Measurements from ENCODE around the gene HIF3A. TPM values are rescaled to one million over a fixed set of nuclear protein-coding genes. Genes with fewer than 3 reads are reported as not detected.

Gene HIF3A
- total and polyA plus RNA-seq, 2 of the 8 experiments (the other 6 are each of a cell fraction or from before 2014, with no cell fraction given), result 38.6 to 38.8 TPM

DNA sequence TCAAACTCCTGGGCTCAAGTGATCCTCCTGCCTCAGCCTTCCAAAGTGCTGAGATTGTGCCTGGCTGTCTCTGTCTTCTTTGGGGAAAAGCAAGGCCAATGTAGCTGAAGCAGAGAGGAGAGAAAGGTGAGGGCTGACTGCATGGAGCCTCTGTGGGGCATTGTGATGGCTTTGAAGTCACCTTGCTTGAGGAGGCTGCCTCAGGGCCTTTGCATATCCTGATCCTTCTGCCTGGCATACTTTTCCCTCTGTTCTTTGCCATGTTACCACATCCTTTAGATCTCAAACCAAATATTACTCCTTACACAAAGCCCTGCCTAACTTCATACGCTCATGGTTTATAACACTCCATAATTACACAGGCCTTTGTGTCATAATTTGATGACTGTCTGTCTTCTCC is 40.6 kb downstream of the HIF3A start:
- 86% methylated on average over 1 of the region's 1 CpG; no CpG with 5 or more reads in 1 of the 2 experiments for WGBS, 2 experiments (ENCODE audit: extremely low coverage in 1 of 2, insufficient coverage in 1 of 2, insufficient read length in 1 of 2, insufficient replicate concordance in 2 of 2, low coverage in 1 of 2, low lambda C conversion rate in 2 of 2, missing lambda C conversion rate in 1 of 2)
- POLR2A ChIA-PET (ENCODE audit: partially characterized antibody), result interaction anchor here (0.8 to 1.7 kb wide), 4 partner anchors 9 to 56 kb away, joined by 3 to 5 read pairs (median 3); no protein-coding TSS in a partner anchor

More for the DNA sequence above, 40.6 kb downstream of the HIF3A start:
- no peaks in the 10 kb centered on the region for H3K9me3 ChIP-seq (ENCODE audit: insufficient read depth in 2 of 2, low read depth in 1 of 2, low read length in 1 of 2)
- H2AK5ac ChIP-seq (ENCODE audit: low read depth, low read length), result no peak overlapping the region
- no peak overlapping the region for H3K18ac ChIP-seq (ENCODE audit: extremely low read depth, low read length)
- H4K20me1 ChIP-seq (replicated peaks in 1 of 2; ENCODE audit: control insufficient read depth in 1 of 2, insufficient read depth in 2 of 2, low read length in 2 of 2), result no peaks in the 10 kb centered on the region
- no peak overlapping the region for H4K8ac ChIP-seq (ENCODE audit: extremely low read depth, insufficient read depth, low read length)
- FAIRE-seq, result no peak
- H3K79me2 ChIP-seq (ENCODE audit: control insufficient read depth in 1 of 2, insufficient read depth in 2 of 2, low read length in 2 of 2), result no peaks in the 10 kb centered on the region
- H3K36me3 ChIP-seq (ENCODE audit: control insufficient read depth in 2 of 4, insufficient read depth in 4 of 4, low read length in 3 of 4), result peaks cover 0 to 14% (median 6%) of the 10 kb centered on the region in 4 experiments; a peak in 4 of 8 replicates
- no peak overlapping the region for H3K56ac ChIP-seq (replicated peaks; ENCODE audit: insufficient read length, low read depth, low read length)
- no peak overlapping the region for H4K5ac ChIP-seq (ENCODE audit: insufficient read length, low read depth, low read length)
- DNase-seq (ENCODE audit: low read depth in 1 of 2, low spot score in 2 of 2), result no peak
- H3K23me2 ChIP-seq (ENCODE audit: low read depth, low read length), result no peaks in the 10 kb centered on the region
- H3K23ac ChIP-seq (ENCODE audit: insufficient read length), result no peak overlapping the region
- H4K91ac ChIP-seq (replicated peaks; ENCODE audit: insufficient read length, low read length), result no peak overlapping the region
- no peaks in the 10 kb centered on the region for H3K4me1 ChIP-seq (replicated peaks in 1 of 4; ENCODE audit: control insufficient read depth in 3 of 4, insufficient read depth in 4 of 4, low read length in 3 of 4)
- H3K9ac ChIP-seq (replicated peaks in 1 of 4; ENCODE audit: extremely low read depth in 1 of 4, low read depth in 3 of 4, low read length in 3 of 4), result no peak overlapping the region
- no peak overlapping the region for H2BK12ac ChIP-seq (ENCODE audit: low read depth, low read length)
- H3K4me3 ChIP-seq (ENCODE audit: extremely low read depth in 1 of 4, insufficient read depth in 2 of 4, low read depth in 3 of 4, low read length in 4 of 4), result no peak overlapping the region
- H3K27ac ChIP-seq (ENCODE audit: low read depth, low read length), result no peak overlapping the region
- H3K4ac ChIP-seq (replicated peaks; ENCODE audit: insufficient read length, low read depth, low read length), result no peak overlapping the region
- no peaks in the 10 kb centered on the region for H3K79me1 ChIP-seq (ENCODE audit: low read depth, low read length)
- no peaks in the 10 kb centered on the region for H3K27me3 ChIP-seq (replicated peaks in 1 of 4; ENCODE audit: control insufficient read depth in 3 of 4, extremely low read depth in 1 of 4, insufficient read depth in 3 of 4, low read length in 3 of 4)
- no peak overlapping the region for H3K14ac ChIP-seq (ENCODE audit: insufficient read length)
- H2BK20ac ChIP-seq (ENCODE audit: low read length), result no peak overlapping the region
- TF ChIP-seq GABPA (IDR thresholded peaks at IDR 0.05; ENCODE audit: borderline replicate concordance, insufficient read depth, low read length), result no peak
- no peak for TF ChIP-seq TBP (IDR thresholded peaks at IDR 0.05; ENCODE audit: low read depth, low read length)
- no peak overlapping the region for H2AFZ ChIP-seq (ENCODE audit: low read length)
- H2BK120ac ChIP-seq (replicated peaks; ENCODE audit: low read depth, low read length), result no peak overlapping the region
- no peak overlapping the region for H3K4me2 ChIP-seq (ENCODE audit: insufficient read depth in 1 of 2, low read depth in 2 of 2, low read length in 2 of 2)
- no peak overlapping the region for H2BK5ac ChIP-seq (ENCODE audit: low read depth, low read length)
- no peak overlapping the region for H2BK15ac ChIP-seq (ENCODE audit: low read length)
- CTCF ChIA-PET (ENCODE audit: partially characterized antibody), result interaction anchor here (0.7 to 1.2 kb wide), 3 partner anchors 9 to 56 kb away, joined by 3 to 5 read pairs (median 4); partner anchors contain the start of gene PPP5C

All from H1 (cell line).